Stimulated activated CD8-positive, alpha-beta memory T cell treated with anti-CD3 and anti-CD28 coated beads, Interleukin-12 subunit alpha, Interleukin-12 subunit beta, amount 100 ng/mL, for 24 hours (primary cell): ENCODE measurements around the gene NCAM2.

Experiments
- DNase-seq: peaks from one replicate; pipeline ENCODE4 v3.0.0-alpha.2; 2020; ENCODE audit errors: extremely low read depth

Gene NCAM2

DNA sequence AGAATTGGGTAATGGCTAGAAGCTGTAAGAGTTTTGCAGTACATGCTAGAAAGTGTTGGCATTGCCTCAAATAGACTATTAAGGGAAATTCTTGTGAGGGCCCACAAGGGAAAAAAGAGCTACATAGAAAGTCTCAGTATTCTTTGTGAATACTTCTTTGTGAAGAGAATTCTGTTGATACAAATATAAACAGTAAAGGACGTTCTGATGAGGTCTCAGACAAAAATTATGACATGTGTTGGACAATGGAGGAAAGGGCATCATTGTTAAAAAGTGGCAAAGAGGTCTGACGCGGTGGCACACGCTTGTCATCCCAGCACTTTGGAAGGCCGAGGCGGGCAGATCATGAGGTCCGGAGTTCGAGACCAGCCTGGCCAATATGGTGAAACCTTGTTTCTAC, 458.9 kb downstream of the NCAM2 start:
- DNase-seq = no peak

- DNase-seq = no peak
Measured at GRCh38 chr21:21458124-21458631, 460.0 kb downstream of the NCAM2 start.

DNA sequence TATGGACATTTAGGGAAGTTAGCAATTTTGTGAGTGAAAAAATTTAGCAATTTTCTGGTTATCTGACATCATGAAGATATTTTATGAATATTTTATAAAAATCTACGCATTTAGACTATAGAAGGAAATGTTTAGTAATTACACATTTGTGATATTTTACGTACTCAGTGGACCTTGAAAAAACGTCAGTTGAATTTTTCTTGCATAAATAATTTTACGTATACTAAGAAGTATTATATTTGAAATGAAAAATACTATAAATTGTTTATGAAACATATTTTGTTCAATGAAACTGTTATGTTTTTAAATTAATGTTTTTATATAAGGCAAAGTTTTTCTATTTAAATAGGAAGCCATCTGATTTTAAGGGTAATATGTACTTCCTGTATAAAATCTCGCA, 462.8 kb downstream of the NCAM2 start:
- no peak for DNase-seq

- DNase-seq = no peak
Measured at GRCh38 chr21:21463456-21463855, 465.2 kb downstream of the NCAM2 start.

DNA sequence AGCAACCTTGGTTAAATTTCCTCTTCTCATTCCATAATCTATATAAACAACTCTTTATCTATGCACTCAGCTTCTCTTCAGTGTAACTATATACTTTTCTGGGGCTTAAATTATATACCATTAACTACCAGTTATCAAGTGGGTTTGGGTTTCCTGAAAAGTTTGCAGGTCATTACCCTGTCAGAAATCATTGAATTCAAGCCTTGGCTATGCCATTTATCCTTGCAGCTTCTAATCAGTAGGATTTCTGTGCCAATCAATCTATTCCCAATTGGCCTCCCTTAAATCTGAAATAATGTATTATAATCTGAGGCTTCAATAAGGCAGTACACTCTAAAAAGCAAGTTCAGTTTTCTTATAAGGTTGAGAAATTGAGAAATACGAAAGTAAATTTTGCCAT, 466.5 kb downstream of the NCAM2 start:
- DNase-seq = no peak

DNA sequence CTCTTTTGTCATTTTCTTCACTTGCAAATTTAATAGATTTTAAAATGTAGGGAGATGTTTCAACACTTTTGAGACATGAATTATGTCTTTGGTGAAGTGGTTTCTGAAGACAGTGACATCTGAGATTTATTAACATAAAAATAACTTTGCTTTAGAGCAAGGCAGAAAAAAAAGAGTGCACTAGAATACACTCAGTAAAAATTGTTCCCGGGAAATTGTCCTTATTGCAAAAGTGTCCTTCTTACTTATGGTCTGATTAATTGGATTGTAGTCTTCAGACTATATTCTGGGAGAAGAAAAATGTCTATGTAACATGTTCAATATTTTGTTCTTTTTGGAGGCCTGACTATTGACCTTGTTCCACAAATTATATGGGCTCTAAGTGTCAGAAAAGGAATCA, 468.5 kb downstream of the NCAM2 start:
- DNase-seq = no peak

- no peak for DNase-seq
Measured at GRCh38 chr21:21468003-21468402, 469.8 kb downstream of the NCAM2 start.

- DNase-seq = no peak
Measured at GRCh38 chr21:21481239-21481638, 483.0 kb downstream of the NCAM2 start.

- DNase-seq = no peak
Measured at GRCh38 chr21:21508859-21509258, 510.6 kb downstream of the NCAM2 start.

- no peak for DNase-seq
Measured at GRCh38 chr21:21530680-21531079, 532.5 kb downstream of the NCAM2 start.

DNA sequence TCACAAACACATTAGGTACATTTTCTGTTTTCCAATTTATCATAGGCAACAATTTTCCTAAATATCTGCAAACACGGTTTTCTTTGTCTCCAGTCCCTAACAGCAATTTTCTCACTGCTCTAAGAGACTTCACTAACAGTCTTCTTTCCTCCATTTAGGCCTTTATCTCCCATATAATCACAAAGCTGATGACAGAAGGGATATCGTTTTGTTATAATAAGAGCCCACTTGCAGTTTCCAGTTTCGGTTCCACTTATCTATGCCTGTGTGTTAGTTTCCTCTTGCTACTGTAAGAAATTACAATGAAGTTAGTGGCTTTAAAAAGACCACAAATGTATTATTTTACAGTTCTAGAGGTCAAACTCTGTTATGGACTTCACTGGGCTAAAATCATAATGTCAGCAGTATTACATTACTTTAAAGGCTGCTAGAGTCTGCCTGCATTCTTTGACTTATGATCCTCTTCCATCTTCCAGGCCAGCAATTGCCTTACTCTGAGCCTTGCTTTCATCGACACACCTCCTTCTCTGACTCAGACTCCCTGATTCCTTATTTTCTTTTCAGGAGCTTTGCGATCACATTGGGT, 549.3 kb downstream of the NCAM2 start:
- no peak for DNase-seq

- no peak for DNase-seq
Measured at GRCh38 chr21:21559285-21560045, 561.3 kb downstream of the NCAM2 start.
